DMS 273 (cell line): ENCODE measurements around the gene RHOH.
A peak's percentile ranks its signal among the peaks of the same experiment; 100 is the strongest.

ENCODE experiments used
- DNase-seq: peaks from one replicate; lab custom pipeline; 2025; ENCODE audit not compliant: unreplicated experiment; lab: John Stamatoyannopoulos, UW

Gene RHOH

GRCh38 chr4:40204507-40205258 lies 7.9 kb downstream of the RHOH start:
- no peak for DNase-seq

DNA sequence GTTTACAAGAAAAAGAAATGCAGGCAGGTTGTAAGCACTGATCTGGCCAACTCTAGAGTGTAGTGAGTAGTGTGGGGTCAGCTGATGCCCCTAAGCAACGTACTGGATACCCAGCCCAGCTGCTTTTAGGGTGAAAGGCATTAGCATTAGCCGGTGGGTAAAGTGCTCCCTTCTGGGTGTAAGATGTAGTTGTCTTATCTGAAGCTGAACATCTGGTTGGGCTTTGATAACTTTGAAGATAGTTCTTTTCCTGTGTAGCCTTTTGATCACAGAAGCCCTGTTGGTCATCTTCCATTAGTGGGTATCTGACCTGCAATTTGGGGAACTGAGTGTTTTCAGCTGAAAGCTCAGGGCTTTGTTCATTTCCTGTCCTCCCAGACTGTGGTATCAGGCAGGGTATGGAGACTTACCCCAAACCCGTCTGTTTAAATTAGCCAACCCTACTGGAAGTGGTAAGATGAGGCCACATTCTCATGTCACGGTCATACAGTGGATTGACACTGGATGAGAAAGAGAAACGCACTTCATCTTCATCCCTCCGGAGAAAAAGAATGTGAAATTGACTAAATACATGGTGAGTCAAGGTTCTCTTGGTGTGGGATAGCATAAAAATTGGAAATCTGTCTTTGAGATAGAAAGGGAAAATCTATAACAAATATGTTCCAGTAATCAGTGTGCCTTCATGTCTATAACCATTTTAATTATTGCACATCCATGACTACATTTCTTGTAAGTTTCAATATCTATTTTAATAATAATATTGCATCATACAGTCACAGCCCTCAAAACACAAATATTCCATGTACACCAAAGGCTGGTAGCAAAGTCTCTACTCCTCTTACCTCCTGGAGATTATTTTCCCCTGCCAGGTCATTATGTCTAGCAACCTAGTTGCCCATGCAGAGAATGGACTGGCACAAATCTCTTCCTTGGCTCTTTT lies 8.7 kb downstream of the RHOH start:
- no peak for DNase-seq

GRCh38 chr4:40206426-40206825 lies 9.6 kb downstream of the RHOH start:
- no peak for DNase-seq

DNA sequence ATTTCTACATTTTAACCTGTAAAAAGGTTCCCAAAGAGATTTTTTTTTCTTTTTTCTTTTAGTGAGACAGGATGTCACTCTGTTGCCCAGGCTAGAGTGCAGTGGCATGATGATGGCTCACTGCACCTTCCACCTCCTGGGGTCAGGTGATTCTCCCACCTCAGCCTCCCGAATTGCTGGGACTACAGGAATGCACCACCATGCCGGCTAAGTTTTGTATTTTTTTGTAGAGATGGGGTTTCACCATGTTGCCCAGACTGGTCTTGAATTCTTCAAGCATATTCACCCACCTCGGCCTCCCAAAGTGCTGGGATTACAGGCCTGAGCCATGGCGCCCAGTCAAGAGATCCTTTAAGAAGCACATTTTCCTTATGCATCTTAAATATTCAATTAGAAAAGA lies 12.6 kb downstream of the RHOH start:
- DNase-seq = no peak

DNA sequence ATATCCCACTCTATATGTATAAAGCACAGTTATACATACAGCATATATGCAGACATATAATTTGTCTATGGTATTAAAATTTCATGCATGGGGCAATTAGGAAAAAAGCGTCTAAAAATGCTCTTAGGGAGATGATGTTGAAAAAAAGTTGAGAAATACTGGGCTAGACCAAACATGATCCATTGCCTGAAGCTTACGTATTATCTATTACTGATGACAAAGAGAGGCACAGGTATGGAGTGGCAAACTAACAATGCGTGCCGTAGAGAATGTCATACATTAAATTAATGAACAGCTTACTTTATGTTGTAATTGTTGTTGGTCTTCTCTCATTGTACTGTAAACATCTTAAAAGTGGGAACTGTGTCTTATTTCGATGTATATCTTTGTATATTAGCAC lies 13.9 kb downstream of the RHOH start:
- DNase-seq = no peak

- peak; percentile 7 for DNase-seq
Measured at GRCh38 chr4:40211224-40212185, 14.7 kb downstream of the RHOH start.

DNA sequence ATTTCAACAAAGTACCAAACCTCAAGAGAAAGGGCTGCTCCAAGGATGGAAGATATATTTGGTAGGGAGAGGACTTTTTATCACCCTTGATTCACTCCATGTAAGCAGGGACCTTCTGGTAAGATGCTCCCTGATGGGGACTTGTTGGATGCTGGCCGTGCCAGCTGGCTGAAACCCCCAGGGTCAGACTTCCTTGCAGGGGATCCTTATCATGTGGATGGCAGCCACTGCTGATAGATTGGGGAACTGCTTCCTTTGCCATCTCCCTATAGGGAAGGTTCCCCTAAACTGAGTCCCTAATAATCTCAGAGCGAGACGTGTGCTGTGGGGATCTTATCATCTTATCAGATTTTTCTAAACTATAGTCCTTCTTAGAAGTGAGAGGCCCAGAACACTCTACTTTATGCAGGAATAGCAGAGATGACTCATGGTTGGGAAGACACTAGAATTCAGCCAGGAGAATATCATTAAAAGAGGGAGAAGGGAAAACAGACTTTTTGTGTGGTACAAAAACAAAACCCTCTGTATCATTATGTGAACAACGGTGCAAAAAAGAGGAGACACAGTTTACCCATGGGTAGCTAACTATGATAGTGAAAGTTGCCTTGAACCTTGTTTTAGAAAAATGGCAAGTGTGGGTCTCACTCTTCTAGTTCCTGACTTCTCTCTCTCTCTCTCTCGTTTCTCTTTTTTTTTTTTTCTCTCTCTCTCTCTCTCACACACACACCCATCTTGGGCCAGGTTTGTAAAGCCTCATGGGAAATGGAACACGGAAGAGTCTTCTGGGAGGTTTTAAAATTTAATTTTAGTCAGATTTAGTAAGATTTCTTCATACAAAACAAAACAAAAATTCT lies 16.1 kb downstream of the RHOH start:
- peak; percentile 53 for DNase-seq

- no peak for DNase-seq
Measured at GRCh38 chr4:40214038-40214437, 17.2 kb downstream of the RHOH start.

- DNase-seq = peak; percentile 38
Measured at GRCh38 chr4:40214661-40215418, 18.0 kb downstream of the RHOH start.

DNA sequence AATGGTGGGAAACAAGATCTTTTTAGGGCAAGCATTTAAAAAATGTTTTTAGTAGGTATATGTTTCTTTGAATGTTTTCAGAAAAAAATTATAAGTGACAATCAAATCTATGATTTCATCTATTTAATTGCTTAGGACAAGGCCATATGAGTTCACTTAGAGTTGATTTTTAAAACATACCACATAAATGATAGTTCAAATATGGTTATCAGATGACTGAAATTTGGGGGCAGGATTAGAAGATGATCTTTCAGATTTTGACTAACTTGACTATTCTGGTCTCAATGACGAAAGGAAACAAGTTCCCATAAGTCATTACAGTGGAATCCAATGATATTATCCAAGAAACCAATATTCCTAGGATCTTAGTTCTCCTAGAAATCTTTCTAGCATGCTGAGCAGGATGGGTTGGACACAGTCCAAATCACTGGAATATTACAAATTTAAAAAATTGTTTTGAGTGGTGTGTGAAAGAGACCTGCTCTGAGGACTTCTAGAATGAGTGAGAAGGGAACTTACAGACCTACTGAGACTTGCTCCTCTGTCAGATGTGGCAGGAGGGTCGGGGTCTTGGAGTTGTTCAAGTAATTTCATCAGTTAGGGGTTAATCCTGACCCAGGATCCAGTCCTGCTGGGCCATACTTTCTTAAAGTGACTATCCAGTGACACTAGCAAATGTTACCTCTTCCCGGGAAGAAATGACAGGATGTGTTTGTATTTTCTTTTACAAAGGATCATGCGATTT lies 20.0 kb downstream of the RHOH start:
- peak; percentile 3 for DNase-seq

DNA sequence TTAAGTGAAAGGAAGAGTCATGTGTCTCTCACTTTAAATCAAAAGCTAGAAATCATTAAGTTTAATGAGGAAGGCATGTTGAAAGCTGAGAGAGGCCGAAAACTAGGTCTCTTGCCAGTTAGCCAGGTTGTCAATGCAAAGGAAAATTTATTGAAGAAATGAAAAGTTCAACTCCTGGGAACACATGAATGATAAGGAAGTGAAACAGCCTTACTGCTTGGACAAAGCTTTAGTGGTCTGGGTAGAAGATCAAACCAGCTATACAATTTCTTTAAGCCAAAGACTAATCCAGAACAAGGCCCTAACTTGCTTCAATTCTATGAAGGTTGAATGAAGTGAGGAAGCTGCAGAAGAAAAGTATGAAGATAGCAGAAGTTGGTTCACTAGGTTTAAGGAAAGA lies 24.9 kb downstream of the RHOH start:
- no peak for DNase-seq

GRCh38 chr4:40223343-40223742 lies 26.5 kb downstream of the RHOH start:
- no peak for DNase-seq

- no peak for DNase-seq
Measured at GRCh38 chr4:40224432-40224831, 27.6 kb downstream of the RHOH start.

DNA sequence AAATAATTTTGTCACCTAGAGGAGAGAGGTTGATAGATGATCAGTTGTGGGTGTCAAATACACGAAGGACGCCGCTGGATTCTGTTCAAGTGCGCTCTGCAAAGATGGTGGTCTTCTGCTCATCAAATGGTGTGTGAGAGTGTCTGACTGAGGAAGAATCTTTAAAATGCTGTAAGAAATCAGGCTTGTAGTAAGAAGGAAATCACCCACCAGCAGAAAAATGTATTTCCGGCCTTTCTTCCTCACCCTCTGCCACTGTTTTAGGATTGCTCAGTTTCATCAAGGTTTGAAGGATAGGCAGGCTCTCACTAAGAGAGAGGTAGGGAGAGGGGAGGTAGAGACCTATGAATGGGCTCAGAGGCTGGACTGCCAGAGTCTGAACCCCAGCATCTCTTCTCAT lies 28.7 kb downstream of the RHOH start:
- no peak for DNase-seq

DNA sequence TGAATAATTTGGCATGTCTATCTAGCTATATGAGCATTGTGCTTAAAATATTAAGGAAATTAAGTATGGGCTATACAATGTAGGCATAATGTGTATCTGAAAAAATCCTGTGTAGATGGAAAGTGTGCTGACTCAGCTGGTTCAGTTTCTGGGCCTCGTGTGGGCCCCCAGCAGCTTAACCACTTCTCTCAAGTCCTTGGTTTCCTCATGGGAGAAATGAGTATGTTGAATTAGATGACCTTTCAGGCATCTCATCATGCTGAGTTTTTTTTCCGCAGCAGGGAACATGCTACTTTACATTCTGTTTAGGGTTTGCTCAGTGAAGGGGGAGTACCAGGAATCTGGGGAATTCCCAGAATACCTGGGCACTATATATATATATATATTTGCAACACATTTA lies 30.5 kb downstream of the RHOH start:
- DNase-seq = no peak

DNA sequence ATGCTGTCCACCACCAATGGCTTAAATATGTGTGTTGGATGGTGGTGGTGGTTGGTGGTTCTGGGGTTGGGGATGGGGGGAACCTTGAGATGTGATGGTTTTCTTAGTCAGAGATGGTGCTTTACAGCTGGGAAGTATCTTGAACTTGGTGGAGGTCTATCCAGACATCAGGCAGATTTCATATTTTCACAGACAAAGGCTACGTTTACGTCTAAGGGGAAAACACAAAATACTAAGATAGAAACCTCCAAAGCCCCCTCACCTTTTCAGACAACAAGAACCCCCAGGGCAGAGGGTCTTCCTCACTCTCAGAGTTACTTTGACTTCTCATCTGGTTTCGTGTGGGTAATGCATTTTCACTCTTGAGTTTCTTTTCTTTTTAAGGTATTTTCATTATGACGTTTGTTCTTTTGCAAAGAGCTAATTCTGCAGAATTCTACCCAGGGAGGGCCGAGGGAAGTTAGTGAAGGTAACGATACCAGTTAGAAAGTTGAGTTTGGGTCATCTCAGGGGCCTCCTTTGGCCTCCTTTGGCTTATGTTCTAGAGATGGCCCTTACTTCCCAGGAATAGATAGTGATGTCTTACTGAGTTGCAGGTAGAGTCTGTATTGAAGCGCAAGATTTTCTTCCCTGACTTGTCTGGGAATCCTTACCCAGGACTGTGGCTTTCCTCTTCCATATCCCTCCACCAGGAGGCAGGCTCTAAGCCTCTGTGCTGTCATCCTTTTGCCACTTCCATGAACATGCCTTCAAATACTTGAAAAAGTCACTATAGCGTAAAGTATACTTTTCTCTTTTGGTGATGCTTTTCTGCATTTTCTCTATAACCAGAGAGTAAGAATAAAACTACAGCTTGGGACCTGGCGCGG lies 31.9 kb downstream of the RHOH start:
- DNase-seq = peak; percentile 21

DNA sequence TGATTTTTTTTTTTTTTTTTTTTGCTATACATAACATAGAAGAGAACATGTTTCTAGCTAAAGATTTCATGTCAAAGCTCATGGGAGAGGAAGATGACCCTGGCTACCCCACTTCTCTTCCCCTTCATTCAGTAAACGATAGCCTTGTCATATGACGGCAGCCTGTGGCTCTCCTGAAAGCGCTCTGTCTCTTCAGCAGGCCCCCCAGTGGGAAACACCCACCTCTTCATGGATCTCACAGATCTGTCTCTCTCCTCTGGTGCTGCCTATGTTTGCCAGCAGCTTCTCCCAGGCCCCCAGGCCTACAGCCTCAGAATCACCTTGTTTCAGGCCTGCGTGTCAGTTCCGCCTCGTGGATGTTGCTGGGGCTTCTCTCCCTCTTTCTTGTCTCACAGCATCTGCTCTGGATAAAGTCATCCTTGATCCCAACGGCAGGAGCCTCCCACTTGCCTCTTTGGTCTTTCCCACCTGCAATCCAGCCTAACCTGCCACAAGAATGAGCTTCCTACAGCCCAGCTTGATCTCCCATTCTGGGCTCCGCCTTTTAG lies 34.6 kb downstream of the RHOH start:
- no peak for DNase-seq
